ENCODE results near the gene PAWR. TPM values are rescaled to one million over a fixed set of nuclear protein-coding genes. Genes with fewer than 3 reads are reported as not detected.

Gene PAWR
- total RNA-seq, 6 experiments from 2014 or later: 25.0 to 62.3 (median 28.9) TPM

GRCh38 chr12:79585147-79585546 is 105.6 kb downstream of the PAWR start:
- ATAC-seq (no peak), DNase-seq (no peak)
- Histone ChIP-seq H3K27ac (no peak overlapping the region), H3K4me1 (no peaks in the 10 kb centered on the region), H3K36me3 (no peaks in the 10 kb centered on the region), H3K9me3 (no peaks in the 10 kb centered on the region), H3K4me3 (no peak overlapping the region), H3K27me3 (no peaks in the 10 kb centered on the region)
- 100% methylated on average over 1 of the region's 1 CpG for WGBS (ENCODE audit: insufficient coverage, low coverage, low lambda C conversion rate, missing lambda C conversion rate)
- intact Hi-C loops (cut with DNase I): no loop called here
- no peak for TF ChIP-seq CTCF (IDR thresholded peaks at IDR 0.05)
- no peak for TF ChIP-seq POLR2A (IDR thresholded peaks at IDR 0.05)

GRCh38 chr12:79573820-79574219 is 116.9 kb downstream of the PAWR start:
- no peaks in the 10 kb centered on the region for H3K27me3 ChIP-seq
- intact Hi-C loops (cut with DNase I): no loop called here
- no CpG with 5 or more reads among the region's 22 CpGs for WGBS (ENCODE audit: insufficient coverage, low coverage, low lambda C conversion rate, missing lambda C conversion rate)
- no peak for ATAC-seq
- TF ChIP-seq CTCF (IDR thresholded peaks at IDR 0.05) (no peak), POLR2A (IDR thresholded peaks at IDR 0.05) (no peak)
- no peaks in the 10 kb centered on the region for H3K9me3 ChIP-seq
- no peak for DNase-seq
- H3K4me3 ChIP-seq: no peak overlapping the region
- no peaks in the 10 kb centered on the region for H3K4me1 ChIP-seq
- H3K36me3 ChIP-seq: no peaks in the 10 kb centered on the region
- no peak overlapping the region for H3K27ac ChIP-seq

- TF ChIP-seq POLR2A (IDR thresholded peaks at IDR 0.05): no peak
- no peak for TF ChIP-seq CTCF (IDR thresholded peaks at IDR 0.05)
- Histone ChIP-seq H3K9me3 (no peaks in the 10 kb centered on the region), H3K4me1 (peaks cover 0 to 15% (median 5%) of the 10 kb centered on the region in 4 donors), H3K27me3 (no peaks in the 10 kb centered on the region), H3K4me3 (no peak overlapping the region), H3K27ac (no peak overlapping the region), H3K36me3 (peaks cover 0 to 2% (median 0%) of the 10 kb centered on the region in 4 donors)
- ATAC-seq (peak in 1 of 4 donors; percentile 19), DNase-seq (no peak)
- no CpG with 5 or more reads among the region's 3 CpGs for WGBS (ENCODE audit: insufficient coverage, low coverage, low lambda C conversion rate, missing lambda C conversion rate)
- intact Hi-C loops (cut with DNase I): no loop called here
Observed at GRCh38 chr12:79569679-79570078, 121.1 kb downstream of the PAWR start.

GRCh38 chr12:79567175-79567563 is 123.6 kb downstream of the PAWR start:
- intact Hi-C loops (cut with DNase I): no loop called here
- WGBS (ENCODE audit: insufficient coverage, low coverage, low lambda C conversion rate, missing lambda C conversion rate): 56% methylated on average over 1 of the region's 1 CpG

More at GRCh38 chr12:79567175-79567563, 123.6 kb downstream of the PAWR start:
- H3K27me3 ChIP-seq: no peaks in the 10 kb centered on the region
- DNase-seq (no peak), ATAC-seq (peak in 2 of 4 donors; percentile 11 to 33)
- H3K9me3 ChIP-seq: no peaks in the 10 kb centered on the region
- TF ChIP-seq POLR2A (IDR thresholded peaks at IDR 0.05): no peak
- TF ChIP-seq CTCF (IDR thresholded peaks at IDR 0.05): no peak
- peak overlapping the region; percentile 41 to 69 (median 66) for H3K27ac ChIP-seq
- H3K4me3 ChIP-seq: no peak overlapping the region
- H3K36me3 ChIP-seq: peaks cover 0 to 2% (median 0%) of the 10 kb centered on the region in 4 donors
- peaks cover 0 to 15% (median 5%) of the 10 kb centered on the region in 4 donors for H3K4me1 ChIP-seq

All from right lobe of liver (tissue), 6 donors.